AG04450 (cell line): ENCODE results near the gene AMIGO2. TPM values are rescaled to one million over a fixed set of nuclear protein-coding genes. Genes with fewer than 3 reads are reported as not detected.
A peak's percentile ranks its signal among the peaks of the same experiment; 100 is the strongest.

Source experiments
- CTCF ChIA-PET: fragments of 300-600, 350-600 bp; formaldehyde crosslinking; extraction: SDS; loops from one replicate; lab custom pipeline; 2022; ENCODE audit warnings: antibody characterized with exemption, inconsistent platforms; lab: Charles Lee
- POLR2A ChIA-PET: fragments of 350-600 bp; formaldehyde crosslinking; extraction: SDS; loops from one replicate; lab custom pipeline; 2021; ENCODE audit warnings: antibody characterized with exemption, inconsistent platforms; lab: Yijun Ruan, JAX
- DNase-seq: peaks from one replicate; pipeline ENCODE4 v3.0.0-alpha.2; 2011; ENCODE audit warnings: low read depth, low spot score
- H3K27ac ChIP-seq: one replicate; pipeline ENCODE4 v1.5.1; 2012; ENCODE audit warnings: low read depth, low read length, control low read depth
- H3K27me3 ChIP-seq: one replicate; pipeline ENCODE4 v1.6.0; 2012; ENCODE audit warnings: low read length; ENCODE audit not compliant: control insufficient read depth, insufficient read depth
- H3K4me3 ChIP-seq: 2 replicates; pipeline ENCODE4 v1.5.1; 2011; ENCODE audit warnings: mild to moderate bottlenecking, low read depth, low read length, control low read depth
- H3K9me3 ChIP-seq: 2 replicates; pipeline ENCODE4 v1.5.1; 2012; ENCODE audit warnings: low read length; ENCODE audit not compliant: control insufficient read depth, insufficient read depth
- CTCF ChIP-seq: IDR thresholded peaks from 2 replicates; pipeline ENCODE4 v1.5.1; 2011; ENCODE audit warnings: low read depth, low read length, control low read depth, inconsistent platforms
- polyA plus RNA-seq: library from polyadenylated mRNA; depleted of rRNA; stranded (reverse); fragments of >200 nt; gene quantifications from 2 replicates; pipeline ENCODE4 v1.2.3, GENCODE V29; 2011

The AMIGO2 gene
- polyA plus RNA-seq, 1 experiment, result 18.7 TPM

- CTCF ChIA-PET, result no interaction called here
Measured at GRCh38 chr12:47074757-47075156, 5.0 kb downstream of the AMIGO2 start.

DNA sequence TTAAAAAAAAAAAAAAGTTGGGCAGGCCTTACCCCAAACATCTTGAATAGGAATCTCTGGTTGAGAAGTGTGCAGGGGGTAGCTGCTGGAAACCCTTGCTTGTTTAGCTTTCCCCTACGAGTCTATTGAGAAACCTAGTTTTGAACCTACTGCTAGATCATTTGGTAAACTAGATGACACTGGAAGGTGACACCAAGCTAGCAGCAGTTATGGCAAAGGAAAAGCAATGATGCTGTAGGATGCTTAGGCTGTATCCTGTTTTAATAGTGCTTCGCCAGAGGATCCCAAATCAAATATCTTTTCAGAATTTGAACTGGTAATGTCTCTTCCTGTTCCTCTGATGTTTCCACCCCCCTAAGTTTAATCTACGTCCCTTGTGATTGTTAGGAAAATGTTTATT is 5.8 kb downstream of the AMIGO2 start:
- no peak for TF ChIP-seq CTCF
- CTCF ChIA-PET, result no interaction called here

More at GRCh38 chr12:47074757-47075156, 5.0 kb downstream of the AMIGO2 start:
- Histone ChIP-seq H3K27me3 (no peaks in the 10 kb centered on the region), H3K9me3 (no peaks in the 10 kb centered on the region), H3K27ac (no peak overlapping the region), H3K4me3 (no peak overlapping the region)
- TF ChIP-seq CTCF, result no peak
- POLR2A ChIA-PET, result interaction anchor here (0.6 kb wide), 1 partner anchor 132 kb away, joined by 4 read pairs; no protein-coding TSS in a partner anchor
- no peak for DNase-seq

GRCh38 chr12:47071241-47071852 is 8.4 kb downstream of the AMIGO2 start:
- POLR2A ChIA-PET, result no interaction called here
- Histone ChIP-seq H3K4me3 (no peak overlapping the region), H3K27ac (no peak overlapping the region), H3K27me3 (no peaks in the 10 kb centered on the region), H3K9me3 (no peaks in the 10 kb centered on the region)
- CTCF ChIA-PET, result interaction anchor here (0.6 to 2.1 kb wide), 8 partner anchors 10 to 946 kb away, joined by 3 to 7 read pairs (median 4); no protein-coding TSS in a partner anchor
- TF ChIP-seq CTCF, result peak; percentile 37
- no peak for DNase-seq

More for the DNA sequence above, 5.8 kb downstream of the AMIGO2 start:
- no peak for DNase-seq
- H3K4me3 ChIP-seq, result no peak overlapping the region
- H3K9me3 ChIP-seq, result no peaks in the 10 kb centered on the region
- no peaks in the 10 kb centered on the region for H3K27me3 ChIP-seq
- POLR2A ChIA-PET, result no interaction called here
- H3K27ac ChIP-seq, result no peak overlapping the region

DNA sequence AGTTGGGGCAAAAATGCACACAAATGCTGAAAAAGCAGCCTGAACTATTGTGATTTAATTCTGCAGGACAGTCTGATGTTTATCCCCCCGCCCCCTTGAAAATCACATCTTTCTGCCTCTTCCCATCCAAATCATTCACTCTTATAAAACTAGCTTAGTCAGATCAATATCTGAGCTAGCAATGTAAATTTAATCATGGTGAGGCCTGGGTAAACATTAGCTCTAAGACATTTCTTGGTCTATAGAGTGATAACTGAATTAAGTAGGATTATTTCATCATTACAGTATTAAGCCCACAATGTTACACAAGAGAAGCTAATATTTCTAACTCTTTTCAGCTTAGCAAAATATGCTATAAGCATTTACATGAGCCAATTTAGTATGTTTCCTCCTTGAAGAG is 9.4 kb downstream of the AMIGO2 start:
- no peak overlapping the region for H3K4me3 ChIP-seq
- no peak for DNase-seq
- CTCF ChIA-PET, result interaction anchor here (0.6 to 1.8 kb wide), 10 partner anchors 9 to 327 kb away, joined by 3 to 6 read pairs (median 4); partner anchors contain the start of genes AMIGO2 and PCED1B
- no peaks in the 10 kb centered on the region for H3K9me3 ChIP-seq
- TF ChIP-seq CTCF, result no peak
- POLR2A ChIA-PET, result no interaction called here
- no peak overlapping the region for H3K27ac ChIP-seq
- H3K27me3 ChIP-seq, result no peaks in the 10 kb centered on the region

DNA sequence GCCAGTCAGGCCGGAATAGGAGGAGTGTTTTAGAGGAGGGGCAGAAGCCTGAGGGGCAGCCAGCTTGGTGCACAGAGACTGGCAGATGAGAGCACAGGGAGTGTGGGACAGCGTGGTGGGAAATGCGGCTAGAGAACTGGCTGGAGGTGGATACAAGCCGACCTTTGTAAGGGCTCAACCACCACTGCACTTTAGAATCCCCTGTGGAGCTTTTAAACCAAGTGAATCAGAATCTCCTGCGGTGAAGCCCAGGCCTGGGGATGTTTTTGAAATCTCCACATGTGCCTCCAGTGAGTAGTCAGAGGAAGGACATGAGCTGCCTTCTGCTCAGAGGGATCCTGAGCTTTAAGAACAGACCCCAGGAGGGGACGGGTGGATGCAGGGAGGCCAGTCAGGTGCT is 11.2 kb downstream of the AMIGO2 start:
- no peak overlapping the region for H3K4me3 ChIP-seq
- H3K27me3 ChIP-seq, result no peaks in the 10 kb centered on the region
- no peak overlapping the region for H3K27ac ChIP-seq
- ChIA-PET POLR2A (no interaction called here), CTCF (interaction anchor here (0.9 kb wide), 1 partner anchor 36 kb away, joined by 3 read pairs; no protein-coding TSS in a partner anchor)
- no peak for TF ChIP-seq CTCF
- no peak for DNase-seq
- H3K9me3 ChIP-seq, result no peaks in the 10 kb centered on the region
